Umbilical cord (tissue), 2 donors: ENCODE results near the gene PMEL. TPM values are rescaled to one million over a fixed set of nuclear protein-coding genes. Genes with fewer than 3 reads are reported as not detected.
"Not testable (repeated sequence)": the region's sequence is repeated elsewhere in the genome, so short reads cannot be mapped to it uniquely, and the experiment has no call there.

Experiments
- DNase-seq: peaks from one replicate; pipeline ENCODE4 v3.0.0-alpha.2; 2015; ENCODE audit warnings: low spot score
- total RNA-seq: library from RNA; depleted of rRNA; stranded (reverse); fragments of >200 nt; gene quantifications from one replicate; pipeline ENCODE4 v1.2.3, GENCODE V29; 2014; ENCODE audit warnings: low replicate concordance; ENCODE audit not compliant: insufficient read depth

Gene PMEL
- total RNA-seq, 1 donor from 2014 or later, result 13.7 TPM

GRCh38 chr12:55983232-55983842, 17.5 kb upstream of the PMEL start:
- no peak for DNase-seq

GRCh38 chr12:55982319-55982936, 16.6 kb upstream of the PMEL start:
- no peak for DNase-seq

GRCh38 chr12:55981882-55982281, 16.0 kb upstream of the PMEL start:
- not testable (repeated sequence) for DNase-seq

GRCh38 chr12:55979069-55979468, 13.2 kb upstream of the PMEL start:
- no peak for DNase-seq

GRCh38 chr12:55978393-55978792, 12.6 kb upstream of the PMEL start:
- DNase-seq, result no peak

- peak; percentile 62 for DNase-seq
Observed at GRCh38 chr12:55974308-55974730, 8.5 kb upstream of the PMEL start.

GRCh38 chr12:55973599-55974307, 7.9 kb upstream of the PMEL start, which contains the start of gene RAB5B:
Gene RAB5B (plus strand): TSS chr12:55974078. CDS start chr12:55986961, 12,883 bp downstream.
- DNase-seq, result peak; percentile 100

- no peak for DNase-seq
Observed at GRCh38 chr12:55972911-55973598, 7.2 kb upstream of the PMEL start.

GRCh38 chr12:55972456-55972855, 6.6 kb upstream of the PMEL start:
- DNase-seq, result no peak

GRCh38 chr12:55972042-55972441, 6.2 kb upstream of the PMEL start:
- DNase-seq, result peak; percentile 25

GRCh38 chr12:55970775-55971174, 4.9 kb upstream of the PMEL start:
- no peak for DNase-seq

- no peak for DNase-seq
Observed at GRCh38 chr12:55969356-55969755, 3.5 kb upstream of the PMEL start.

GRCh38 chr12:55966408-55967281, 803 bp upstream of the PMEL start, which contains the start of gene CDK2:
Gene CDK2 (plus strand): TSS chr12:55966830. CDS start chr12:55967009, 179 bp downstream.
- peak; percentile 95 for DNase-seq

GRCh38 chr12:55965240-55965639, 602 bp downstream of the PMEL start:
- DNase-seq, result no peak

- DNase-seq, result no peak
Observed at GRCh38 chr12:55963760-55964159, 2.1 kb downstream of the PMEL start.

GRCh38 chr12:55957106-55957859, 8.6 kb downstream of the PMEL start:
- DNase-seq, result no peak

- DNase-seq, result peak; percentile 67
Observed at GRCh38 chr12:55955800-55956508, 9.9 kb downstream of the PMEL start.

GRCh38 chr12:55955344-55955743, 10.5 kb downstream of the PMEL start:
- DNase-seq, result no peak

- DNase-seq, result no peak
Observed at GRCh38 chr12:55946553-55946952, 19.3 kb downstream of the PMEL start.
